Panc1 (cell line): ENCODE data around the gene TRERF1. TPM values are rescaled to one million over a fixed set of nuclear protein-coding genes. Genes with fewer than 3 reads are reported as not detected.
A peak's percentile ranks its signal among the peaks of the same experiment; 100 is the strongest.

ENCODE experiments used
- ATAC-seq: fragments of 200-7000 bp; cut with Tn5 transposase; 2 replicates; pipeline ENCODE4 v1.9.1; 2020; ENCODE audit warnings: mild to moderate bottlenecking, moderate library complexity
- BruUV-seq: library from RNA; stranded (reverse); fragments of 400-500 nt; replicated peaks from 2 replicates; lab custom pipeline; 2021; lab: Mats Ljungman, UMichigan
- CTCF ChIA-PET: fragments of 300-600 bp; sonication (Branson Sonifier 250); formaldehyde crosslinking; loops from one replicate; lab custom pipeline; 2022; ENCODE audit warnings: antibody characterized with exemption; lab: Charles Lee
- POLR2A ChIA-PET: fragments of 300-600 bp; sonication (Branson Sonifier 250); formaldehyde crosslinking; loops from one replicate; lab custom pipeline; 2022; ENCODE audit warnings: antibody characterized with exemption; lab: Charles Lee
- DNase-seq: peaks from one replicate; pipeline ENCODE4 v3.0.0-alpha.2; 2010; ENCODE audit warnings: low read depth, low spot score
- H3K27ac ChIP-seq: 2 replicates; pipeline ENCODE4 v1.5.1; 2011; ENCODE audit warnings: mild to moderate bottlenecking, low read length, inconsistent platforms
- H3K27me3 ChIP-seq: fragments of 200-500 bp; sonication (Bioruptor generic); 2 replicates; pipeline ENCODE4 v1.6.0; 2014; ENCODE audit warnings: low read length, inconsistent platforms; ENCODE audit not compliant: control insufficient read depth, insufficient read depth
- H3K36me3 ChIP-seq: fragments of 200-500 bp; sonication (Bioruptor generic); 2 replicates; pipeline ENCODE4 v1.5.1; 2014; ENCODE audit warnings: inconsistent platforms, mild to moderate bottlenecking, low read length, moderate library complexity; ENCODE audit not compliant: control insufficient read depth, insufficient read depth
- H3K4me1 ChIP-seq: 2 replicates; pipeline ENCODE4 v1.5.1; 2011; ENCODE audit warnings: inconsistent platforms, mild to moderate bottlenecking, low read length, moderate library complexity; ENCODE audit not compliant: control insufficient read depth, insufficient read depth
- H3K4me3 ChIP-seq, 2 experiments: 2 replicates each; pipeline ENCODE4 v1.5.1; 2011 to 2012; ENCODE audit warnings: low read depth in 2 of 2, low read length in 2 of 2, mild to moderate bottlenecking in 2 of 2, inconsistent platforms in 1 of 2, moderate library complexity in 1 of 2
- H3K9me3 ChIP-seq: fragments of 200-500 bp; sonication (Bioruptor generic); 2 replicates; pipeline ENCODE4 v1.5.1; 2014; ENCODE audit warnings: low read depth, mild to moderate bottlenecking, inconsistent platforms, low read length, moderate library complexity; ENCODE audit not compliant: control insufficient read depth, insufficient read depth
- CTCF ChIP-seq: fragments of 450-650 bp; IDR thresholded peaks from 2 replicates; pipeline ENCODE4 v1.5.1; 2017; ENCODE audit warnings: mild to moderate bottlenecking
- POLR2AphosphoS5 ChIP-seq: IDR thresholded peaks from 2 replicates; pipeline ENCODE4 v1.6.1; 2012; ENCODE audit warnings: mild to moderate bottlenecking, low read depth, low read length, moderate library complexity
- REST ChIP-seq, 2 experiments: IDR thresholded peaks; 2 replicates each; pipeline ENCODE4 v1.6.1; 2011 to 2012; ENCODE audit warnings: low read depth in 2 of 2, control low read depth in 1 of 2, low read length in 1 of 2, mild to moderate bottlenecking in 1 of 2, moderate library complexity in 1 of 2; ENCODE audit not compliant: insufficient read depth in 1 of 2
- SIN3A ChIP-seq: IDR thresholded peaks from 2 replicates; pipeline ENCODE4 v1.6.1; 2012; ENCODE audit warnings: low read depth, mild to moderate bottlenecking, low read length, moderate library complexity, borderline replicate concordance; ENCODE audit not compliant: insufficient read depth
- TCF7L2 ChIP-seq: IDR thresholded peaks from 2 replicates; pipeline ENCODE4 v1.6.1; 2011; ENCODE audit warnings: mild to moderate bottlenecking, low read depth, low read length, inconsistent platforms
- in situ Hi-C: cut with HindIII; loops from 2 replicates; pipeline ENCODE4 v1.10.0; 2016; ENCODE audit warnings: low sequenced_read_pairs, low pct_unique_long_range_greater_than_20kb
- intact Hi-C: fragments of 100-400 bp; cut with micrococcal nuclease; formaldehyde crosslinking; loops from one replicate; pipeline ENCODE4 v1.10.0; 2022; ENCODE audit not compliant: unreplicated experiment
- total RNA-seq: library from RNA; stranded (reverse); gene quantifications from one replicate; pipeline ENCODE4 v1.2.1, GENCODE V29; 2021; ENCODE audit not compliant: unreplicated experiment

Gene TRERF1
- total RNA-seq, 1 experiment from 2014 or later, result 30.6 TPM

- Histone ChIP-seq H3K27ac (peak overlapping the region; percentile 81), H3K4me1 (peaks cover 60% of the 10 kb centered on the region), H3K27me3 (no peaks in the 10 kb centered on the region), H3K4me3 (no peak overlapping the region), H3K36me3 (no peaks in the 10 kb centered on the region), H3K9me3 (no peaks in the 10 kb centered on the region)
- no TSS peak for BruUV-seq
- intact Hi-C loops, result no loop called here
- ATAC-seq (peak; percentile 54), DNase-seq (no peak)
- POLR2A ChIA-PET, result interaction anchor here (0.6 kb wide), 1 partner anchor 9 kb away, joined by 3 read pairs; no protein-coding TSS in a partner anchor
- CTCF ChIA-PET, result interaction anchor here (1.5 kb wide), 1 partner anchor 108 kb away, joined by 8 read pairs; no protein-coding TSS in a partner anchor
- in situ Hi-C loops, result no loop called here
- TF ChIP-seq TCF7L2 (no peak), REST (IDR thresholded peaks at IDR 0.05; ENCODE audit: insufficient read depth in 1 of 2, low read depth in 2 of 2, low read length in 1 of 2) (no peak), SIN3A (no peak)
Observed at GRCh38 chr6:42440027-42440426, 11.7 kb downstream of the TRERF1 start.

GRCh38 chr6:42436825-42437224 is 14.9 kb downstream of the TRERF1 start:
- TF ChIP-seq SIN3A (no peak), TCF7L2 (no peak)
- no peaks in the 10 kb centered on the region for H3K27me3 ChIP-seq
- no peak for ATAC-seq
- H3K27ac ChIP-seq, result no peak overlapping the region
- H3K4me3 ChIP-seq, result no peak overlapping the region
- CTCF ChIA-PET, result no interaction called here
- H3K4me1 ChIP-seq, result peaks cover 30% of the 10 kb centered on the region
- intact Hi-C loops (no loop called here), in situ Hi-C loops (no loop called here)
- no TSS peak for BruUV-seq
- POLR2A ChIA-PET, result no interaction called here
- H3K9me3 ChIP-seq, result peaks cover 12% of the 10 kb centered on the region
- no peaks in the 10 kb centered on the region for H3K36me3 ChIP-seq
- DNase-seq, result no peak

GRCh38 chr6:42434237-42434636 is 17.5 kb downstream of the TRERF1 start:
- ChIA-PET CTCF (no interaction called here), POLR2A (interaction anchor here (0.7 kb wide), 1 partner anchor 12 kb away, joined by 4 read pairs; no protein-coding TSS in a partner anchor)
- TF ChIP-seq TCF7L2 (no peak), REST (IDR thresholded peaks at IDR 0.05; ENCODE audit: insufficient read depth in 1 of 2, low read depth in 2 of 2, low read length in 1 of 2) (no peak), POLR2AphosphoS5 (no peak), CTCF (no peak), SIN3A (no peak)
- DNase-seq, result no peak
- Histone ChIP-seq H3K9me3 (peaks cover 12% of the 10 kb centered on the region), H3K27me3 (no peaks in the 10 kb centered on the region), H3K4me1 (peaks cover 13% of the 10 kb centered on the region), H3K36me3 (no peaks in the 10 kb centered on the region), H3K4me3 (no peak overlapping the region), H3K27ac (no peak overlapping the region)
- no peak for ATAC-seq
- intact Hi-C loops, result no loop called here
- in situ Hi-C loops, result no loop called here
- no TSS peak for BruUV-seq
